ENCODE results near the gene FAM180A.

- TF ChIP-seq, protein P1, sequence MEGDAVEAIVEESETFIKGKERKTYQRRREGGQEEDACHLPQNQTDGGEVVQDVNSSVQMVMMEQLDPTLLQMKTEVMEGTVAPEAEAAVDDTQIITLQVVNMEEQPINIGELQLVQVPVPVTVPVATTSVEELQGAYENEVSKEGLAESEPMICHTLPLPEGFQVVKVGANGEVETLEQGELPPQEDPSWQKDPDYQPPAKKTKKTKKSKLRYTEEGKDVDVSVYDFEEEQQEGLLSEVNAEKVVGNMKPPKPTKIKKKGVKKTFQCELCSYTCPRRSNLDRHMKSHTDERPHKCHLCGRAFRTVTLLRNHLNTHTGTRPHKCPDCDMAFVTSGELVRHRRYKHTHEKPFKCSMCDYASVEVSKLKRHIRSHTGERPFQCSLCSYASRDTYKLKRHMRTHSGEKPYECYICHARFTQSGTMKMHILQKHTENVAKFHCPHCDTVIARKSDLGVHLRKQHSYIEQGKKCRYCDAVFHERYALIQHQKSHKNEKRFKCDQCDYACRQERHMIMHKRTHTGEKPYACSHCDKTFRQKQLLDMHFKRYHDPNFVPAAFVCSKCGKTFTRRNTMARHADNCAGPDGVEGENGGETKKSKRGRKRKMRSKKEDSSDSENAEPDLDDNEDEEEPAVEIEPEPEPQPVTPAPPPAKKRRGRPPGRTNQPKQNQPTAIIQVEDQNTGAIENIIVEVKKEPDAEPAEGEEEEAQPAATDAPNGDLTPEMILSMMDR (conservative IDR thresholded peaks at IDR 0.05; ENCODE audit: low read length), result no peak
- no peak for TF ChIP-seq EZH2phosphoT487 (IDR thresholded peaks at IDR 0.05; ENCODE audit: borderline replicate concordance, low read depth, low read length)
Measured at GRCh38 chr7:135771051-135771450, 22.4 kb upstream of the FAM180A start.
